Mesodermal cell (in vitro differentiated cells): ENCODE measurements around the gene EXOC3L1.

Experiments
- H3K27ac ChIP-seq: 2 replicates; pipeline ENCODE4 v1.7.0; 2013; ENCODE audit warnings: mild to moderate bottlenecking, low read depth, low read length, moderate library complexity; ENCODE audit not compliant: severe bottlenecking
- H3K36me3 ChIP-seq: 2 replicates; pipeline ENCODE4 v1.7.1; 2013; ENCODE audit warnings: mild to moderate bottlenecking, low read length, moderate library complexity; ENCODE audit not compliant: control insufficient read depth, insufficient read depth
- H3K4me1 ChIP-seq: one replicate; pipeline ENCODE4 v1.7.1; 2013; ENCODE audit warnings: mild to moderate bottlenecking, low read length; ENCODE audit not compliant: insufficient read depth, control insufficient read depth, poor library complexity, severe bottlenecking
- H3K4me3 ChIP-seq: 2 replicates; pipeline ENCODE4 v1.7.0; 2013; ENCODE audit warnings: low read length, control low read depth, mild to moderate bottlenecking; ENCODE audit not compliant: insufficient read depth, poor library complexity, severe bottlenecking; ENCODE audit errors: extremely low read depth
- H3K9me3 ChIP-seq: 2 replicates; pipeline ENCODE4 v1.7.1; 2013; ENCODE audit warnings: mild to moderate bottlenecking, low read length, moderate library complexity; ENCODE audit not compliant: control insufficient read depth
- WGBS, 2 experiments: methylation state at CpG; one replicate each; pipeline ENCODE4 v1.1.5; 2013; ENCODE audit warnings: missing lambda C conversion rate in 2 of 2; ENCODE audit not compliant: insufficient coverage in 2 of 2; 5-methylcytosine and 5-hydroxymethylcytosine counted together

The EXOC3L1 gene

GRCh38 chr16:67229906-67230808 lies 40.2 kb upstream of the EXOC3L1 start:
- H3K4me1 ChIP-seq = peaks cover 10% of the 10 kb centered on the region
- H3K36me3 ChIP-seq = peaks cover 71% of the 10 kb centered on the region
- WGBS, 2 experiments = 97% methylated on average over 27 to 30 of the region's 32 CpGs
- no peaks in the 10 kb centered on the region for H3K9me3 ChIP-seq
- no peak overlapping the region for H3K27ac ChIP-seq
- H3K4me3 ChIP-seq = no peak overlapping the region

GRCh38 chr16:67228905-67229304 lies 39.0 kb upstream of the EXOC3L1 start:
- WGBS, 2 experiments = 93 to 98% methylated on average over 7 to 9 of the region's 9 CpGs
- no peak overlapping the region for H3K4me3 ChIP-seq
- H3K27ac ChIP-seq = no peak overlapping the region
- peaks cover 59% of the 10 kb centered on the region for H3K36me3 ChIP-seq
- no peaks in the 10 kb centered on the region for H3K9me3 ChIP-seq
- peaks cover 10% of the 10 kb centered on the region for H3K4me1 ChIP-seq

- Histone ChIP-seq H3K9me3 (no peaks in the 10 kb centered on the region), H3K4me3 (peak overlapping the region; percentile 100), H3K4me1 (peaks cover 10% of the 10 kb centered on the region), H3K36me3 (peaks cover 52% of the 10 kb centered on the region), H3K27ac (no peak overlapping the region)
- WGBS, 2 experiments = 98 to 99% methylated on average over 5 to 7 of the region's 9 CpGs
Observed at GRCh38 chr16:67228034-67228785, 38.3 kb upstream of the EXOC3L1 start.

- Histone ChIP-seq H3K4me3 (peak overlapping the region; percentile 100), H3K9me3 (no peaks in the 10 kb centered on the region), H3K27ac (peak overlapping the region; percentile 57), H3K4me1 (peaks cover 10% of the 10 kb centered on the region), H3K36me3 (peaks cover 48% of the 10 kb centered on the region)
- 27 to 30% methylated on average over 11 to 12 of the region's 12 CpGs for WGBS, 2 experiments
Observed at GRCh38 chr16:67227567-67227921, 37.6 kb upstream of the EXOC3L1 start.

GRCh38 chr16:67226804-67227566 lies 37.0 kb upstream of the EXOC3L1 start, which contains the start of gene TMEM208:
TSS of gene TMEM208 (plus strand) at chr16:67227130. CDS start at chr16:67227219, 89 bp downstream.
- Histone ChIP-seq H3K27ac (peak within 1 kb of the TSS; percentile 57), H3K9me3 (no peaks in the 10 kb centered on the region), H3K4me3 (peak within 1 kb of the TSS; percentile 100), H3K36me3 (peaks cover 43% of the 10 kb centered on the region), H3K4me1 (peaks cover 10% of the 10 kb centered on the region)
- WGBS, 2 experiments = 1% methylated on average over 39 to 45 of the region's 46 CpGs

GRCh38 chr16:67226295-67226803 lies 36.4 kb upstream of the EXOC3L1 start:
- H3K4me3 ChIP-seq = peak overlapping the region; percentile 100
- WGBS, 2 experiments = 16 to 19% methylated on average over 11 to 12 of the region's 12 CpGs
- no peak overlapping the region for H3K27ac ChIP-seq
- H3K9me3 ChIP-seq = no peaks in the 10 kb centered on the region
- peaks cover 10% of the 10 kb centered on the region for H3K4me1 ChIP-seq
- H3K36me3 ChIP-seq = peaks cover 36% of the 10 kb centered on the region

GRCh38 chr16:67223992-67224391 lies 34.1 kb upstream of the EXOC3L1 start:
- Histone ChIP-seq H3K4me1 (peaks cover 10% of the 10 kb centered on the region), H3K4me3 (no peak overlapping the region), H3K27ac (no peak overlapping the region), H3K9me3 (no peaks in the 10 kb centered on the region), H3K36me3 (peaks cover 13% of the 10 kb centered on the region)
- WGBS, 2 experiments = 90 to 100% methylated on average over 2 of the region's 3 CpGs

DNA sequence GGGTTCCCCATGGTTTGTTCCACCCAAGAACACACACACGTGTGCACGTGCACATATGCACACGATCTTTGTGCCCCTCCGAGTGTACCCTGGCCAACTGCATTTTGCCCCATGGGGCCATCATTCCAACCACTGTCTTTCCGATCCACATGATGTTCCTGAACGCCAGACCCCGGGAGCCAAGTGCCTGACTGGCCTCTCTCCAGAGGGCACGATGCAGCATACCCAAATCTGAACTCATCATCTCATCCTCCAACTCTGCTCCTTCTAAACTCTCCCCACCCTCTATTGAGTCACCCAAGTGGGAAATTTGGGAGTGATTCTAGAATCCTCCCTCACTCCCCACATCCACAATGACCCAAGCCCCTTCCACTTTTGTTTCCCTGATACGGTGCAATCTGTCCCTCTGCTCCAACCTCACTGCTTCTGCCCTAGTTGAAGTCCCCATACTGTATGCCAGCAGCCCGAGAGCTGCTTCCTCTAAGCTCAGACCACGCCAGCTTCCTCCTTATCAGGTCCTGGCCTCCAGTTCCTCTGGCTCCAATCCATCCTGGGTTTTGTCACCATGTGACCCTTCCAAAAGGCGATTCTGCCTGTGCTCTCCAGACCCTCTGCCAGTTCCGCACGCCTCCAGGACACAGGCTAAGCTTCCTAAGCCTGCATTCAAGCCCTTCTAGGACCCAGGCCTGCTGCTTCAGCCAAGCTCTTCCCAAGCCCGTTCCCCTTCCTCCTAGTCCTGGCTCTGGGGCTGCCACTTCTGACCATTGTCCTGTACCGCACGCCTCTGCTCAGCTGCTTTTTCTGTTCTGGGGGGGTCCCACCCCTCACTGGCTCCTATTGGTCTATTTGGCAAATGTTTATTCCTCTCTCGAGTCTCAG lies 26.9 kb upstream of the EXOC3L1 start:
- Histone ChIP-seq H3K9me3 (no peaks in the 10 kb centered on the region), H3K4me3 (no peak overlapping the region), H3K36me3 (no peaks in the 10 kb centered on the region), H3K4me1 (peaks cover 5% of the 10 kb centered on the region), H3K27ac (no peak overlapping the region)
- 90 to 92% methylated on average over 17 to 18 of the region's 18 CpGs for WGBS, 2 experiments

DNA sequence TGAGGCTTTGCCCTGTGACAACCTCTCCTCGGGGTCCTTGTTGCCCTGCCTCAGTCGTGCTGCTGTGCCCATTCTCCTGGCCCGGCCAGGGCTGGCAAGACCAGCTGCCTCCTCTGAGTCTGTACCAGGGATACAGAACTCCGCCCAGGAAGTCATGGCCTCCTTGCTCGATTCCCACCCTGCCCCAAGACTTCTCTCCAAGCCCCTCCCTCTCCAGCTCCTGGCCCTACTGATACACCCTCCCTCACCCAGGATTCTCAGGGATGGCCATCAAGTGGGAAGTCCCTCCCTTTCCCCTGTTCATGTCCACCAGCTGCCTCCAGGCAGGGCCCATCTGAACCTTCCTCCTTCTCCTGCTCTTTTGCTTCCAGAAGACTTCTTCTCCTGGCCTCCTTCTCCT lies 25.8 kb upstream of the EXOC3L1 start:
- Histone ChIP-seq H3K9me3 (no peaks in the 10 kb centered on the region), H3K36me3 (no peaks in the 10 kb centered on the region), H3K27ac (no peak overlapping the region), H3K4me3 (no peak overlapping the region), H3K4me1 (peaks cover 5% of the 10 kb centered on the region)
- 70 to 79% methylated on average over 5 of the region's 5 CpGs for WGBS, 2 experiments
